ENCODE results near the gene TSPEAR.

- TF ChIP-seq POLR2A (IDR thresholded peaks at IDR 0.05; ENCODE audit: low read depth) (no peak), EP300 (IDR thresholded peaks at IDR 0.05) (no peak), POLR2AphosphoS5 (IDR thresholded peaks at IDR 0.05) (no peak)
Observed at GRCh38 chr21:44516342-44516741, 195.0 kb downstream of the TSPEAR start.
